Prostate gland (tissue), 2 donors: ENCODE data around the gene PTER.

Experiments
- CTCF ChIP-seq, 4 experiments: fragments of 200-600 bp in 2 of 4; fragments of 450-650 bp in 2 of 4; sonication (generic) in 2 of 4; IDR thresholded peaks; 1 replicate in 3 of 4; 2 replicates in 1 of 4; pipeline ENCODE4 v1.5.1; 2016 to 2019; ENCODE audit warnings: antibody characterized with exemption in 4 of 4, mild to moderate bottlenecking in 2 of 4, moderate library complexity in 2 of 4
- POLR2AphosphoS5 ChIP-seq: sonication (generic); formaldehyde crosslinking; IDR thresholded peaks from one replicate; pipeline ENCODE4 v1.6.1; 2017; ENCODE audit warnings: antibody characterized with exemption

GRCh38 chr10:16470747-16471146, 33.9 kb downstream of the PTER start:
- TF ChIP-seq POLR2AphosphoS5 (no peak), CTCF (IDR thresholded peaks at IDR 0.05) (no peak)
